ENCODE results near the gene TRAF6. TPM values are rescaled to one million over a fixed set of nuclear protein-coding genes. Genes with fewer than 3 reads are reported as not detected.

Gene TRAF6
- total RNA-seq, 1 experiment from 2014 or later: 10.9 TPM

GRCh38 chr11:36540998-36541397, 30.9 kb upstream of the TRAF6 start:
- no TSS peak for BruUV-seq (replicated peaks)
- TF ChIP-seq CTCF (IDR thresholded peaks at IDR 0.05; ENCODE audit: insufficient read depth in 1 of 2, low read depth in 1 of 2, low read length in 1 of 2, severe bottlenecking in 1 of 2, unreplicated experiment in 1 of 2): peak; percentile 13 to 42
- H3K4me3 ChIP-seq (ENCODE audit: low read depth, low read length): no peak overlapping the region
- intact Hi-C loops (cut with micrococcal nuclease; ENCODE audit: unreplicated experiment): no loop called here
- peaks cover 18% of the 10 kb centered on the region for H3K27me3 Mint-ChIP-seq (ENCODE audit: insufficient read depth, unreplicated experiment)
- H3K4me3 Mint-ChIP-seq (ENCODE audit: unreplicated experiment): no peak overlapping the region
- no peaks in the 10 kb centered on the region for H3K36me3 Mint-ChIP-seq (ENCODE audit: insufficient read depth, unreplicated experiment)
- H3K4me1 Mint-ChIP-seq (ENCODE audit: low read depth, unreplicated experiment): no peaks in the 10 kb centered on the region
- ChIA-PET POLR2A (no interaction called here), CTCF (interaction anchor here (0.7 to 1.1 kb wide), 4 partner anchors 31 to 41 kb away, joined by 3 to 5 read pairs (median 4); partner anchors contain the start of gene TRAF6)
- H3K9me3 Mint-ChIP-seq (ENCODE audit: unreplicated experiment): no peaks in the 10 kb centered on the region
- H3K27ac Mint-ChIP-seq (ENCODE audit: unreplicated experiment): no peak overlapping the region
- peak in 1 of 2 experiments; percentile 32 for DNase-seq
- H3K27me3 ChIP-seq (replicated peaks; ENCODE audit: control insufficient read depth, insufficient read depth, low read length): peaks cover 2% of the 10 kb centered on the region; the same call in 1 of the 2 replicates
- H3K4me1 ChIP-seq: no peaks in the 10 kb centered on the region
- no peaks in the 10 kb centered on the region for H3K9me3 ChIP-seq
- no peaks in the 10 kb centered on the region for H3K36me3 ChIP-seq (ENCODE audit: control insufficient read depth, insufficient read depth, low read length)

GRCh38 chr11:36534276-36534840, 24.3 kb upstream of the TRAF6 start:
- BruUV-seq (replicated peaks): no TSS peak
- no peak overlapping the region for H3K4me3 Mint-ChIP-seq (ENCODE audit: unreplicated experiment)
- no peaks in the 10 kb centered on the region for H3K9me3 Mint-ChIP-seq (ENCODE audit: unreplicated experiment)
- Histone ChIP-seq H3K4me1 (no peaks in the 10 kb centered on the region), H3K27me3 (replicated peaks; ENCODE audit: control insufficient read depth, insufficient read depth, low read length) (no peaks in the 10 kb centered on the region), H3K36me3 (ENCODE audit: control insufficient read depth, insufficient read depth, low read length) (no peaks in the 10 kb centered on the region), H3K9me3 (no peaks in the 10 kb centered on the region), H3K4me3 (ENCODE audit: low read depth, low read length) (no peak overlapping the region)
- no peaks in the 10 kb centered on the region for H3K36me3 Mint-ChIP-seq (ENCODE audit: insufficient read depth, unreplicated experiment)
- POLR2A ChIA-PET: no interaction called here
- no peaks in the 10 kb centered on the region for H3K4me1 Mint-ChIP-seq (ENCODE audit: low read depth, unreplicated experiment)
- peaks cover 3% of the 10 kb centered on the region for H3K27me3 Mint-ChIP-seq (ENCODE audit: insufficient read depth, unreplicated experiment)
- H3K27ac Mint-ChIP-seq (ENCODE audit: unreplicated experiment): no peak overlapping the region
- TF ChIP-seq CTCF (IDR thresholded peaks at IDR 0.05; ENCODE audit: insufficient read depth in 1 of 2, low read depth in 1 of 2, low read length in 1 of 2, severe bottlenecking in 1 of 2, unreplicated experiment in 1 of 2): no peak
- CTCF ChIA-PET: no interaction called here
- intact Hi-C loops (cut with micrococcal nuclease; ENCODE audit: unreplicated experiment): loop anchor here (1.0 to 5.0 kb wide), 2 partner anchors 41 to 278 kb away; no protein-coding TSS in a partner anchor
- DNase-seq: no peak

GRCh38 chr11:36532941-36533601, 23.0 kb upstream of the TRAF6 start:
- ChIA-PET POLR2A (no interaction called here), CTCF (no interaction called here)
- peaks cover 3% of the 10 kb centered on the region for H3K27me3 Mint-ChIP-seq (ENCODE audit: insufficient read depth, unreplicated experiment)
- no peaks in the 10 kb centered on the region for H3K36me3 Mint-ChIP-seq (ENCODE audit: insufficient read depth, unreplicated experiment)
- no peak overlapping the region for H3K4me3 Mint-ChIP-seq (ENCODE audit: unreplicated experiment)
- Histone ChIP-seq H3K27me3 (replicated peaks; ENCODE audit: control insufficient read depth, insufficient read depth, low read length) (no peaks in the 10 kb centered on the region), H3K36me3 (ENCODE audit: control insufficient read depth, insufficient read depth, low read length) (no peaks in the 10 kb centered on the region), H3K9me3 (no peaks in the 10 kb centered on the region), H3K4me1 (no peaks in the 10 kb centered on the region), H3K4me3 (ENCODE audit: low read depth, low read length) (no peak overlapping the region)
- H3K4me1 Mint-ChIP-seq (ENCODE audit: low read depth, unreplicated experiment): no peaks in the 10 kb centered on the region
- no peak overlapping the region for H3K27ac Mint-ChIP-seq (ENCODE audit: unreplicated experiment)
- H3K9me3 Mint-ChIP-seq (ENCODE audit: unreplicated experiment): peaks cover 9% of the 10 kb centered on the region
- no peak for TF ChIP-seq CTCF (IDR thresholded peaks at IDR 0.05; ENCODE audit: insufficient read depth in 1 of 2, low read depth in 1 of 2, low read length in 1 of 2, severe bottlenecking in 1 of 2, unreplicated experiment in 1 of 2)
- DNase-seq: no peak
- intact Hi-C loops (cut with micrococcal nuclease; ENCODE audit: unreplicated experiment): loop anchor here (5.0 kb wide), 1 partner anchor 279 kb away; no protein-coding TSS in a partner anchor
- no TSS peak for BruUV-seq (replicated peaks)
